ENCODE measurements around the gene ALDH3A1.

The ALDH3A1 gene

DNA sequence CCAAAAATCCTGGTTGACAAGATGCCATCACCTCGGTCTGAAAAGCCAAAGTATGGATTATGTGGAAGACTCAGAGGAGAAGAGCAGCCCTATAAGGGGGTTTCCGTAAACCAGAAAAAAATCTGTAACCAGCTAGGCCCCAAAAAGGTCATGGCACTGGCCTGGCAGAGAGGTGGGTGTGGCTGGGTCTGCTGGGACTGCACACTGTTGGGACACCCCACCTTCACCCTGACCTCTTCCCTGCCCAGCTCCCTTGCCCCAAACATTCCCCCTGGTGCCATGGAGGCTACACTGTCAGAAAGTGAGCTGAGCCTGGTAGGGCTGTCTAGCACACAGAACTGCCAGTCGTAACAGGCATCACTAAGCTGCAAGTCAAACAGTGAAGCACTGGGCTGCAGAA is 38.3 kb downstream of the ALDH3A1 start:
- in situ Hi-C loops (cut with HindIII; ENCODE audit: low sequenced_read_pairs): no loop called here
- no peak overlapping the region for H3K4me3 ChIP-seq (ENCODE audit: low read depth, low read length)
- no peak for DNase-seq (ENCODE audit: low read depth)
- TF ChIP-seq, protein P1, sequence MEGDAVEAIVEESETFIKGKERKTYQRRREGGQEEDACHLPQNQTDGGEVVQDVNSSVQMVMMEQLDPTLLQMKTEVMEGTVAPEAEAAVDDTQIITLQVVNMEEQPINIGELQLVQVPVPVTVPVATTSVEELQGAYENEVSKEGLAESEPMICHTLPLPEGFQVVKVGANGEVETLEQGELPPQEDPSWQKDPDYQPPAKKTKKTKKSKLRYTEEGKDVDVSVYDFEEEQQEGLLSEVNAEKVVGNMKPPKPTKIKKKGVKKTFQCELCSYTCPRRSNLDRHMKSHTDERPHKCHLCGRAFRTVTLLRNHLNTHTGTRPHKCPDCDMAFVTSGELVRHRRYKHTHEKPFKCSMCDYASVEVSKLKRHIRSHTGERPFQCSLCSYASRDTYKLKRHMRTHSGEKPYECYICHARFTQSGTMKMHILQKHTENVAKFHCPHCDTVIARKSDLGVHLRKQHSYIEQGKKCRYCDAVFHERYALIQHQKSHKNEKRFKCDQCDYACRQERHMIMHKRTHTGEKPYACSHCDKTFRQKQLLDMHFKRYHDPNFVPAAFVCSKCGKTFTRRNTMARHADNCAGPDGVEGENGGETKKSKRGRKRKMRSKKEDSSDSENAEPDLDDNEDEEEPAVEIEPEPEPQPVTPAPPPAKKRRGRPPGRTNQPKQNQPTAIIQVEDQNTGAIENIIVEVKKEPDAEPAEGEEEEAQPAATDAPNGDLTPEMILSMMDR (IDR thresholded peaks at IDR 0.05; ENCODE audit: low read depth, low read length, missing control alignments): no peak

DNA sequence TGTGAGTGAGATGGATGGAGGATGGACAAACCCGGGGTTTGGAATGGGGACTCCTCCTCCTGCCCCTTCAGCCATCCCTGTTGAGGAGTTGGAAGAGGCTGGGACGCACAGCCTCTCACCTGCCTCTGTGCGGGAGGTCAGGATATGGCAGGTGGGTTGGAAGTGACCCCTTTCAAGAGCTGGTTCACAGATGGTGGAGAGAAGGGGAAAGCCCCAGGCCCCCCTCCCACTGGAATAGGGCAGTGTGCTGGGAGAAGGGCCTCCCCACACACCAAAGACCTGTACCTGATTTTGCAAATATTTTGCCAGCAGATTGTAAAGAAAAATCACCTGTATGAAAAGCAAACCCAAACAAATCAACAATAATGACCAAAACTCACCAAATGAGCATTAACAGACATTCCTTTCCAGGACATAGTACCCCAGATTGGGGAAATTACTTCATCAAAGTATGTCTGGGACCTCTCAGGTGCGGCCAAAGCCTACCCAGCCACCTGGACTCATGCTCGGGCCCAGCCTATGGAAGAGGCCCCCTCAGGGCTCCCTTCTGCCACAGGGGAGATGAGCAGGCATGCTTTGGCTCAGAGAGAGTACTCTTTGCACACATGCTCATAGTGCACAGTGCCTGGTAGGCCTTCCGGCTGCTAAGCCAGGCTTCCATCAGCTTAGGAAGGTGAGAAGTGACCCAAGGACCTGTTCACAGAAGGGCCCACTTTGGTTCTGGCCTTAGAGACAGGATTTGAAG is 39.5 kb downstream of the ALDH3A1 start:
- DNase-seq (ENCODE audit: low read depth): no peak
- H3K4me3 ChIP-seq (ENCODE audit: low read depth, low read length): no peak overlapping the region
- in situ Hi-C loops (cut with HindIII; ENCODE audit: low sequenced_read_pairs): no loop called here
- TF ChIP-seq, protein P1 (IDR thresholded peaks at IDR 0.05; ENCODE audit: low read depth, low read length, missing control alignments): no peak

DNA sequence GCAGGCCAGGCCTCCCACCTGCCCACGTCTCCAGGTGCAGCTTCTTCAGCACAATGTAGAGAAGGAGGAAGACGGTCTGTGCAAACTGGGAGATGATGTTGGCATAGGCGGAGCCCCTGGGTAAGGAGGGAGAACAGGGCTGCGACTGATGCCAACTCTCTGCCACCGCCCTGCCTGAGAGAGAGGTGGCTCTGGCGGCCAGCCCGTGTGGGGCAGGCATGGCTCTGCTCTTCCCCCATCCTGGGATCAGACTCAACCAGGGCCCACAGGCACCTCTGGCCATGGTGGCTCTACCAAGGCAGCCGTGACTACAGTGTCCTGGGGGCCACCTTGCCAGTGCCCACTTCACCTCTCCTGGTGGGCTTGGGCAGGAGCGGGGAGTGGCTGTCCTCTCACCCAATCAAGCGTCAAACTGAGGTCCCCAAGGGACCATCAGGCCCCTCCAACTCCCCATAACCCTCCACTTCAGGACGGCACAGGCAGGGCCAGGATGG is 40.3 kb downstream of the ALDH3A1 start:
- no peak for DNase-seq (ENCODE audit: low read depth)
- in situ Hi-C loops (cut with HindIII; ENCODE audit: low sequenced_read_pairs): no loop called here
- H3K4me3 ChIP-seq (ENCODE audit: low read depth, low read length): no peak overlapping the region
- TF ChIP-seq, protein P1 (IDR thresholded peaks at IDR 0.05; ENCODE audit: low read depth, low read length, missing control alignments): no peak

DNA sequence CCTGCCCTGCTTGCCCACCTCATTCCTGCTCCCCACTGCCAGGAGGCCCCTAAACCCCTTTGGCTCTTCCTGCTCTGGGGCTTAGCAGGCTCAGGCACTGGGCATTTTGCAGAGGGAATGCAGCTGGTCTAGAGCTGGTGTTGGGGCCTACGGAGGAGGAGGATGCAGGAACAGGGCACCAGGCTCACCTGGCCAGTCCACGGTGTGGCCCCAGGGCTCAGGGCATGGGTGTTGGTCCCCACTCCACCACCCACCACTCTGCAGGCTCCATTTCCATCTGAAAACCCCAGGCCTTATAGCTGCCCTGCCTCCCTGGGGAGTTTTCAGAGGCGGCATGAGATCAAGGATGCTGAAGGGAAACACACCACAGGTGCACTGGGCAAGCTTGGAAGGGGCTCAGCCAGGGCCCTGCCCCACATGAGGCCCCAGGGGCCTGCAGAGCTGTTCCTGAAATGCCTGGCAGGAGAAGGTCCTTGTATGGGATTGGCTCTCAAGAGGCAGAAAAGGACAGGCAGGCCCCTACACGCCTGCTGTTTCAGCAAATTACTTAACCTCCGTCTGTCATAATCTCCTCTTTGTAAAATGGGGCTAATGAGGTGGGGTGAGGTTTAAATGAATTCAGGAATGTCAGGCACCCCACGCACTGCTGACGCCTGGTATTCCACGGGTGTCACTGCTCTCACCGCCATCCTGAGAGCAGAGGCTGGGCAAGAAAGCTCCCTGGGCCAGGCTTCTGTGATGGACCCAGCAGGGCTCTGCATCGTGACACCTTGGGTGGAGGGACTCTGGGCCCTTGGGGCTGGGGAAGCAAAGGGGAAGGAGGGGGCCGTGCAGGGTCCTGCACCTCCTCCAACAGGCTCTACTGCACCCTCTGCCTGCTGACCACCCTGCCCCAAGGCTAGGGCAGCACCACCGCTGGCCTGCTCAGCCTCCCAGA is 41.0 kb downstream of the ALDH3A1 start:
- TF ChIP-seq, protein P1 (IDR thresholded peaks at IDR 0.05; ENCODE audit: low read depth, low read length, missing control alignments): no peak
- DNase-seq (ENCODE audit: low read depth): no peak
- no peak overlapping the region for H3K4me3 ChIP-seq (ENCODE audit: low read depth, low read length)
- in situ Hi-C loops (cut with HindIII; ENCODE audit: low sequenced_read_pairs): no loop called here

DNA sequence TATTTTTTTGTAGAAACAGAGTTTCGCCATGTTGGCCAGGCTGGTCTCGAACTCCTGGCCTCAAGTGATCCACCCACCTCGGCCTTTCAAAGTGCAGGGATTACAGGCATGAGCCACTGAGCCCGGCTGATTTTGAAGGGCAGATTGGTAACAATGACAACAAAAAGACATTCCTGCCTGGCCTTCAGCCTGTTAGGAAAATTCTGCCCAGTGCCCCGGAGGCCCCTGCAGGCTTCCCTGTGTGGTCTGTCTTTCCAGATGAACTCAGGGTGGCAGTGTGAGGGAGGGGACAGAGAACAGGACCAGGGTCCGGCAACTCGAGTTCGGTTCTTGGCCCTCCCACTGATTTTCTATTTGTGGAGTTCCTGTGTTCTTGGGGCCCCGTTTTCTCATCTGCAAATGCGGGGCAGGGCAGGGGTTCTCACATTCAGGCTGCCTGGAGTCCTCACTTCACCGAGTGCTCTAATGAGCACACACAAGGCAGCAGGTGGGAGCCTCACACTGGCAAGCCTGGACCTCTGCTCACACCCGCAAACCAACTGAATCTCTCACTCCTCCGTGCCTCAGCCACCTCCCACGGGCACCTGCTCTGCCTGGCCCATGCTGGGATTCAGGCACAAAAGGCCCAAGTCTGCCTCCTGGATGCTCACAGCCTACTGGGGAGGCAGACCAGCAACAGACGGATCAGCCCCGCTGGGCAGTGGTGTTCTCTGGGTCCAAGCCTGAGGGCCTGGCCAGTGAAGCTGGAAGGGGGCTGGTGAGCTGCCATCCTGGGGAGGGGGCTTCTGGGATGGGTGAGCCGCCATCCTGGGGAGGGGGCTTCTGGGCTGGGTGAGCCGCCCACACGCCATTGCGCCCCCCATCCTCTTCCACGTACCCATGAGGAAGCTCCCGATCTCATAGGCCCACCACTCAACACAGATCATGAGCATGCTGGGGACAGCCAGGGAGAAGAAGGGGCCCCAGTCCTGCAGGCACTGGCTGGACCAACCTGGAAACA is 42.0 kb downstream of the ALDH3A1 start:
- in situ Hi-C loops (cut with HindIII; ENCODE audit: low sequenced_read_pairs): no loop called here
- TF ChIP-seq, protein P1 (IDR thresholded peaks at IDR 0.05; ENCODE audit: low read depth, low read length, missing control alignments): no peak
- DNase-seq (ENCODE audit: low read depth): no peak
- H3K4me3 ChIP-seq (ENCODE audit: low read depth, low read length): no peak overlapping the region
